Central memory CD4-positive, alpha-beta T cell (primary cell): Measurements from ENCODE around the gene RSAD1.

ENCODE experiments used
- DNase-seq: peaks from one replicate; pipeline ENCODE4 v3.0.0; 2022

The RSAD1 gene

DNA sequence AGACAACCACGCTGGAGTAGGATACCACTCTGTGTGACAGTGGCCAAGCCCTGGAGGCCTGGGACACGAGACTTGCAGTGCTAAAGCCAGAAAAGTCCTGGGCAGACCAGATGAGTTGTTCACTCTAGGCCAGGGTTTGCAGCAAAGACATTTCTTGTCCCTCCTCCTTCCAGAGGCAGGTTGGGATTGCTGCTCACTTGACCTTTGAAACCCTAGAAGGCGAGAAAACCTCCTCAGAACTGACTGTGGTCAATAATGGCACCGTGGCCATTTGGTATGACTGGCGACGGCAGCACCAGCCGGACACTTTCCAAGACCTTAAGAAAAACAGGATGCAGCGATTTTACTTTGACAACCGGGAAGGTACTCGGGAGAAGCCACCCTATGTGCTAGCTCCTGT is 44.1 kb downstream of the RSAD1 start:
- DNase-seq = no peak

- DNase-seq = no peak
Observed at GRCh38 chr17:50523208-50523607, 44.5 kb downstream of the RSAD1 start.

- no peak for DNase-seq
Observed at GRCh38 chr17:50524838-50525237, 46.2 kb downstream of the RSAD1 start.

- DNase-seq = no peak
Observed at GRCh38 chr17:50527155-50527762, 48.6 kb downstream of the RSAD1 start.

- no peak for DNase-seq
Observed at GRCh38 chr17:50527949-50528474, 49.4 kb downstream of the RSAD1 start.

DNA sequence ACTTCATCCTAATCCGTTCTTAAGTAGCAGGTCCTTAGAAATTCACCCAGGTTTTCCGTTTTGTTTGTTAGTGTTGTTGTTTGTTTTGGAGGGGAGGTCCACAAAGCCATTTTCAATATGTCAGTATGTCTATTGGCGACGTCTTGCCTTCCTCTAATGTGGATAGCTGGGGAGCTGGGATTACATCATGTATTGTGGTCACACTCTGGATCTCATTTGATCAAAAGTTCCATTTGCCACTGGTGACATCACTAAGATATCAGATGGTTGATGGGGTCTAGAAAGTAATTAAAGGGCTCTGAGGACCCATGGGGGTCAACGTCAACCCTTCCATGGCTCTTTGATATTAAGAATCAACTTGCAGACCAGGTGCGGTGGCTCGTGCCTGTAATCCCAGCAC is 51.2 kb downstream of the RSAD1 start:
- no peak for DNase-seq

DNA sequence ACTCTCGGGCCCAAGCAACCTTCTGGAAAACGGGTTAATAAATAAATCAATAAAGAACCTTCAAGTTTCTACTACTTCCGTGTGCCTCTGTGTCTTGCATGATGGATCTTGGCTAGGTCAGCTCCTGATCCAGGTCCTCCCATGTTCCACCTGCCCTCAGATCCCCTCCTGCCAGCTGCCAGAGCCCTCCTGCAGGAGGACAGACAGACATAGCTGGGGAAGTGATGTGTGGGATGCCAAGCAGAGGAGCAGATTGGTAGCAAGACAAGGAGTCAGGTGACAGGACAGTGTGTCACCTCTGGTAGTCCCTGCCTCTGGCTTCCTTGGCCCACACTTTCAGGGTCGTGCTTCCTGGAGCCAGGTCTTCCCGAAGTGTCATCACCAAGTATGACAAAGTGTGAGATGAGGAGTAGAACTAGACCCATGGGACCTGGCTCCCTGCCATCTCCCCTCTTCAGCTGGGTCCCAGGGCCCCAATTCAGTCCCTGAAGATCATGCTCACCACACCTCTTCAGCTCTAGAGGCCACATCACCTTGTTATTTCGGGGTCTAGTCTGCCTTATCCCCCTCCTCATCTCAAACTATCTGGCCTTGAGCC is 52.9 kb downstream of the RSAD1 start:
- DNase-seq = no peak

GRCh38 chr17:50532452-50533024 is 53.9 kb downstream of the RSAD1 start, which contains the start of gene EPN3:
Gene EPN3 (plus strand): TSS chr17:50532735. CDS start chr17:50536557, 3,822 bp downstream.
- DNase-seq = no peak

DNA sequence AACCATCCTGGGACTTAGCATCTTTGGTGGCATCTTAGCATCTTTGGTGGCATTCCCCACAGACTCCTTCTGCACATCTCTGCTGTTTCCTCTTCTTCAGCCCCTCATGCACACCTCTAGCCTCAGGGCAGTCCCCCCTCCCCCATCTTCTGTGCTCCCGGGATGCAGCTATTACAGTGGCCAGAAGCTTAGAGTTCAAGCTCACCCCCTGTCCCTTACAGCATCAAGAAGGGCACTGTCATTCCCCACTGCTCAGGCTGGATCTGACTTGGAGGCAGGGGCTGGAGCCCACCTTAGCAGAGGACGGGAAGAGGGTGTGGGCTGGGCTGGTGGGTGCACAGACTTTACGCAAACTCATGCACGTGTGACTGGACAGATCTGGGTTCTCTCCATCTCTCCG is 54.5 kb downstream of the RSAD1 start:
- DNase-seq = no peak

DNA sequence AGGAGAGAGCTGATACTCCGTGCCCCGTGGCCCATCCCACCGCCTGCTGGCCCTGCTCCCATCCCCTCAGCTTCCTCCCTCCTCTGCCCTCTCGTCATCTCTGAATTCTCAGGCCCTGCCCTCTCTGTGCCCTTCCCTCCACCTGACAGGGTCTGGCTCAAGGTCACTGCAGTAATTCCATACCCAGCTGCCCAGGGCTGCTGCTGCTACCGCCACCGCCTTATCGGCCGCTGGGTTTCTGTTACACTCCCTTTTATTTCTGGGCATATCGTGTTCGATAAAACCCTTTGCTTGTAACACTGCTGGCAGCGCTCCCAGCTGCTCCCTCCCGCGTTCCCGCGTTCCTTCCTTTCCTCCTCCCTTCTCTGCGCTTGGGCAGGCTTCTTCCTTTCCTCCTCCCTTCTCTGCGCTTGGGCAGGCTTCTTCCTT is 55.1 kb downstream of the RSAD1 start:
- DNase-seq = no peak

GRCh38 chr17:50534222-50534978 is 55.7 kb downstream of the RSAD1 start:
- DNase-seq = no peak

DNA sequence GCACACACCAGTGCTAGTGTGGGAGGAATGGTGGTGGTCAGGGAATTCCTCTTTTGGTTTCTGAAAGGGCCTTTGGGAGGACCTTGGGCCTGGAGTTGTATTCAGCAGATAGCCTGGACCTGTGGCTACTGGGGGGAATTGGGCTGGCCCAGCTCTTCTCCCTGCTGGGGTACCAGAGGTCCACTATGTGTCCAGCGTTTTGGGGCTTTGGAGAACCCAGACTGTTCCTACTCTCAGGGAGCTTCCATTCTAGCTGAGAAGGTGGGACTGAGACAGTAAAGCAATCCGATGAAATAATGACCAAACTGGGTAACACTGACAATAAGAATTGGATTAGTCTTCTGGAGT is 56.3 kb downstream of the RSAD1 start:
- no peak for DNase-seq

GRCh38 chr17:50535407-50535806 is 56.7 kb downstream of the RSAD1 start:
- no peak for DNase-seq
